Glutamatergic neuron (in vitro differentiated cells): ENCODE results near the gene RAB8B. TPM values are rescaled to one million over a fixed set of nuclear protein-coding genes. Genes with fewer than 3 reads are reported as not detected.

ENCODE experiments used
- DNase-seq: peaks from one replicate; pipeline ENCODE4 v3.0.0; 2022
- H3K27ac Mint-ChIP-seq: one replicate; pipeline ENCODE4 v1.8.0; 2020; ENCODE audit warnings: mild to moderate bottlenecking, mixed read lengths, inconsistent platforms; ENCODE audit not compliant: unreplicated experiment
- H3K27me3 Mint-ChIP-seq: one replicate; pipeline ENCODE4 v1.8.0; 2020; ENCODE audit warnings: mild to moderate bottlenecking, moderate library complexity, mixed read lengths, inconsistent platforms; ENCODE audit not compliant: unreplicated experiment
- H3K36me3 Mint-ChIP-seq: one replicate; pipeline ENCODE4 v1.8.0; 2020; ENCODE audit warnings: mild to moderate bottlenecking, mixed read lengths, inconsistent platforms; ENCODE audit not compliant: unreplicated experiment
- H3K4me1 Mint-ChIP-seq: one replicate; pipeline ENCODE4 v1.8.0; 2020; ENCODE audit warnings: mild to moderate bottlenecking, low read depth, mixed read lengths, inconsistent platforms; ENCODE audit not compliant: unreplicated experiment
- H3K4me3 Mint-ChIP-seq: one replicate; pipeline ENCODE4 v1.8.0; 2020; ENCODE audit warnings: mild to moderate bottlenecking, mixed read lengths, inconsistent platforms; ENCODE audit not compliant: unreplicated experiment
- H3K9me3 Mint-ChIP-seq: one replicate; pipeline ENCODE4 v1.8.0; 2020; ENCODE audit warnings: mild to moderate bottlenecking, moderate library complexity, mixed read lengths, inconsistent platforms; ENCODE audit not compliant: unreplicated experiment
- CTCF ChIP-seq: fragments of 200-600 bp; sonication (generic); IDR thresholded peaks from one replicate; pipeline ENCODE4 v1.5.0; 2021; ENCODE audit not compliant: partially characterized antibody, unreplicated experiment
- total RNA-seq: library from RNA; stranded (reverse); fragmentation: NEBNext Ultra II Directional; extraction: Animal tissue kit (Norgen Biotek cat#: 25700); gene quantifications from one replicate; pipeline ENCODE4 v1.2.1, GENCODE V29; 2021; ENCODE audit not compliant: unreplicated experiment

The RAB8B gene
- total RNA-seq, 1 donor from 2014 or later, result 70.4 TPM

GRCh38 chr15:63197626-63198025 lies 8.2 kb downstream of the RAB8B start:
- TF ChIP-seq CTCF, result no peak
- no peaks in the 10 kb centered on the region for H3K36me3 Mint-ChIP-seq
- H3K4me1 Mint-ChIP-seq, result peaks cover 63% of the 10 kb centered on the region
- H3K27ac Mint-ChIP-seq, result peak overlapping the region; percentile 85
- H3K9me3 Mint-ChIP-seq, result no peaks in the 10 kb centered on the region
- DNase-seq, result no peak
- no peaks in the 10 kb centered on the region for H3K27me3 Mint-ChIP-seq
- no peak overlapping the region for H3K4me3 Mint-ChIP-seq

- Mint-ChIP-seq H3K4me1 (peaks cover 63% of the 10 kb centered on the region), H3K27ac (peak overlapping the region; percentile 15)
Observed at GRCh38 chr15:63198371-63199250, 9.2 kb downstream of the RAB8B start.

GRCh38 chr15:63200464-63201249 lies 11.3 kb downstream of the RAB8B start:
- Mint-ChIP-seq H3K27me3 (no peaks in the 10 kb centered on the region), H3K36me3 (no peaks in the 10 kb centered on the region), H3K9me3 (no peaks in the 10 kb centered on the region), H3K27ac (peak overlapping the region; percentile 30), H3K4me1 (peaks cover 49% of the 10 kb centered on the region), H3K4me3 (no peak overlapping the region)
- no peak for TF ChIP-seq CTCF
- no peak for DNase-seq

More at GRCh38 chr15:63198371-63199250, 9.2 kb downstream of the RAB8B start:
- H3K27me3 Mint-ChIP-seq, result no peaks in the 10 kb centered on the region
- DNase-seq, result no peak
- H3K36me3 Mint-ChIP-seq, result no peaks in the 10 kb centered on the region
- TF ChIP-seq CTCF, result no peak
- H3K4me3 Mint-ChIP-seq, result no peak overlapping the region
- H3K9me3 Mint-ChIP-seq, result no peaks in the 10 kb centered on the region

GRCh38 chr15:63202861-63203260 lies 13.5 kb downstream of the RAB8B start:
- H3K27me3 Mint-ChIP-seq, result peaks cover under 1% of the 10 kb centered on the region
- peaks cover 45% of the 10 kb centered on the region for H3K4me1 Mint-ChIP-seq
- H3K9me3 Mint-ChIP-seq, result peaks cover 3% of the 10 kb centered on the region
- no peaks in the 10 kb centered on the region for H3K36me3 Mint-ChIP-seq
- H3K27ac Mint-ChIP-seq, result no peak overlapping the region
- TF ChIP-seq CTCF, result no peak
- H3K4me3 Mint-ChIP-seq, result no peak overlapping the region
- no peak for DNase-seq
